RWPE2 (cell line): Measurements from ENCODE around the gene PARL.

Experiments
- ATAC-seq: fragments of 200-7000 bp; cut with Tn5 transposase; 3 replicates; pipeline ENCODE4 v1.9.1; 2021; ENCODE audit warnings: low read depth
- DNase-seq: peaks from one replicate; pipeline ENCODE4 v3.0.0-alpha.2; 2020; ENCODE audit warnings: low spot score
- H3K27ac ChIP-seq: fragments of 450-650 bp; 2 replicates; pipeline ENCODE4 v1.5.1; 2017; ENCODE audit warnings: mild to moderate bottlenecking; ENCODE audit not compliant: poor library complexity, severe bottlenecking
- H3K27me3 ChIP-seq: fragments of 250-450 bp; sonication (Bioruptor Pico); 2 replicates; pipeline ENCODE4 v1.5.1; 2021; ENCODE audit warnings: mild to moderate bottlenecking, moderate library complexity; ENCODE audit not compliant: insufficient read depth, poor library complexity, severe bottlenecking
- H3K36me3 ChIP-seq: fragments of 250-450 bp; sonication (Bioruptor Pico); 2 replicates; pipeline ENCODE4 v1.5.1; 2020; ENCODE audit warnings: low read depth, mild to moderate bottlenecking, moderate library complexity
- H3K4me1 ChIP-seq: fragments of 250-450 bp; sonication (Bioruptor Pico); 2 replicates; pipeline ENCODE4 v1.5.1; 2021; ENCODE audit warnings: mild to moderate bottlenecking, moderate library complexity; ENCODE audit not compliant: insufficient read depth, poor library complexity, severe bottlenecking
- H3K4me3 ChIP-seq: fragments of 250-450 bp; sonication (Bioruptor Pico); 2 replicates; pipeline ENCODE4 v1.5.1; 2021; ENCODE audit warnings: mild to moderate bottlenecking, moderate library complexity; ENCODE audit not compliant: severe bottlenecking
- H3K9me3 ChIP-seq: fragments of 250-450 bp; sonication (Bioruptor Pico); 2 replicates; pipeline ENCODE4 v1.5.1; 2021; ENCODE audit warnings: mild to moderate bottlenecking, moderate library complexity; ENCODE audit not compliant: severe bottlenecking
- TF ChIP-seq, protein P1 (sequence below): fragments of 450-650 bp; IDR thresholded peaks from one replicate; pipeline ENCODE4 v1.5.1; 2017; ENCODE audit warnings: mild to moderate bottlenecking, moderate library complexity; ENCODE audit not compliant: poor library complexity, severe bottlenecking

Gene PARL

DNA sequence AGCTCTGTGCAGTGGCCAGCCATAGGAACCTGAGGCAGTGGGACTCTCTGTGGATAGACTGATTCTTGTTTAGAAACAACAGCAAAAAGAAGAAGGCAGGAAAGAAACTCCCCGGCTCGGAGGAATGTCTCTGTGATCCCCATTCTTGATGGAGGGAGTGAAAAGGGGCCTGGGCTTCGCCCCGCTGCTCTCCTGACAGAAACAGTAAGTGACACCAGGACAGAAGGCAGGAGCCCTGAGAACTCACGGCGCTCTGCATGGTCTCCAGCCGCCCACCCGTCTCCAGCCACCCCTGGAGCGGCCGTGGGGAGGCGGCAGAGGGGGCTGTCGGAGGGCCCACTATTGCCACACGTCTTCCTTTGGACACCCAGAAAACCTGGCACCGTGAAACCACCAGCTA, 35.7 kb upstream of the PARL start:
- TF ChIP-seq, protein P1, sequence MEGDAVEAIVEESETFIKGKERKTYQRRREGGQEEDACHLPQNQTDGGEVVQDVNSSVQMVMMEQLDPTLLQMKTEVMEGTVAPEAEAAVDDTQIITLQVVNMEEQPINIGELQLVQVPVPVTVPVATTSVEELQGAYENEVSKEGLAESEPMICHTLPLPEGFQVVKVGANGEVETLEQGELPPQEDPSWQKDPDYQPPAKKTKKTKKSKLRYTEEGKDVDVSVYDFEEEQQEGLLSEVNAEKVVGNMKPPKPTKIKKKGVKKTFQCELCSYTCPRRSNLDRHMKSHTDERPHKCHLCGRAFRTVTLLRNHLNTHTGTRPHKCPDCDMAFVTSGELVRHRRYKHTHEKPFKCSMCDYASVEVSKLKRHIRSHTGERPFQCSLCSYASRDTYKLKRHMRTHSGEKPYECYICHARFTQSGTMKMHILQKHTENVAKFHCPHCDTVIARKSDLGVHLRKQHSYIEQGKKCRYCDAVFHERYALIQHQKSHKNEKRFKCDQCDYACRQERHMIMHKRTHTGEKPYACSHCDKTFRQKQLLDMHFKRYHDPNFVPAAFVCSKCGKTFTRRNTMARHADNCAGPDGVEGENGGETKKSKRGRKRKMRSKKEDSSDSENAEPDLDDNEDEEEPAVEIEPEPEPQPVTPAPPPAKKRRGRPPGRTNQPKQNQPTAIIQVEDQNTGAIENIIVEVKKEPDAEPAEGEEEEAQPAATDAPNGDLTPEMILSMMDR = no peak
- H3K4me3 ChIP-seq = no peak overlapping the region
- H3K27me3 ChIP-seq = no peaks in the 10 kb centered on the region
- DNase-seq (no peak), ATAC-seq (no peak)
- no peaks in the 10 kb centered on the region for H3K9me3 ChIP-seq
- H3K4me1 ChIP-seq = peaks cover 19% of the 10 kb centered on the region
- H3K36me3 ChIP-seq = peaks cover 24% of the 10 kb centered on the region
- H3K27ac ChIP-seq = no peak overlapping the region

DNA sequence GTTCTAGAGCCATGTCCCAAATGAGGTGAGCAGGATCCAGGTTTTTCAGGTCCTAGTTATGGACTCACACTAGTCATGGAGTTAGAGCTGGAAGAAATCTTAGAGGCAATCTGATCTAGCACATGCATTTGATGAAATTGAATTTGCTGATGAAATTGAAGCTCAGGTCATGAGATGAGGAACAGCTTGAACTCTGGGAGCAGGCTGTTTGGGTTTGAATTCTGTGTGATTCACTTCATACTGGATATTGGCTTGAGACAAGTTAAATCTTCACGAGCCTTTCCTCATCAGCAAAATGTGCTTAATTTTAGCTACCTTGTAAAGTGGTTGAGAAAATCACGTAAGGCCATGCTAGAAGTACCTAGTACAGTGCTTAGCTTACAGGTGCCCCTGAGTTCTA, 33.5 kb upstream of the PARL start:
- Histone ChIP-seq H3K27me3 (no peaks in the 10 kb centered on the region), H3K4me3 (no peak overlapping the region), H3K9me3 (no peaks in the 10 kb centered on the region), H3K36me3 (peaks cover 12% of the 10 kb centered on the region), H3K4me1 (peaks cover 8% of the 10 kb centered on the region), H3K27ac (no peak overlapping the region)
- no peak for ATAC-seq
- TF ChIP-seq, protein P1 = no peak
- DNase-seq = no peak

DNA sequence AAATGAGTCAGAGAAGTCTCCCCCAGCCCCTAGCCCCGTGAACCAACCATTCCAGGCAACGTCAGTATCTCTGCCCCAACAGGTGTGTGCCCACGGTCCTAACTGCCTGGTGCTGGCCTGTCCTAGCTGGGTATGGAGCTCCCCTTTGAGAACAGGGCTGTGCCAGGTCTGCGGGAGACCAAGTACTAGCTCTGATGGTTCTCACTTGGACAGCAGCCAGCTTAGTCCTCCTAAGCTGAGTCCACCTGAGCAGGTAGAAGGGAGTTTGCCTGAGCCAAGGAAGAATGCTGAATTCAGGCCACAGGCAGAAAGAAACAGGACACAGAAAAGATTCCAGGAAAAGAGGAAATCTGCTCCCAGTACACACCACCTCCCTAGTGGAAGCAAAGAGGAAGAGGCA, 33.1 kb upstream of the PARL start:
- TF ChIP-seq, protein P1 = no peak
- peaks cover 8% of the 10 kb centered on the region for H3K4me1 ChIP-seq
- H3K4me3 ChIP-seq = no peak overlapping the region
- ATAC-seq (no peak), DNase-seq (no peak)
- H3K9me3 ChIP-seq = no peaks in the 10 kb centered on the region
- no peaks in the 10 kb centered on the region for H3K27me3 ChIP-seq
- H3K36me3 ChIP-seq = peaks cover 10% of the 10 kb centered on the region
- no peak overlapping the region for H3K27ac ChIP-seq

DNA sequence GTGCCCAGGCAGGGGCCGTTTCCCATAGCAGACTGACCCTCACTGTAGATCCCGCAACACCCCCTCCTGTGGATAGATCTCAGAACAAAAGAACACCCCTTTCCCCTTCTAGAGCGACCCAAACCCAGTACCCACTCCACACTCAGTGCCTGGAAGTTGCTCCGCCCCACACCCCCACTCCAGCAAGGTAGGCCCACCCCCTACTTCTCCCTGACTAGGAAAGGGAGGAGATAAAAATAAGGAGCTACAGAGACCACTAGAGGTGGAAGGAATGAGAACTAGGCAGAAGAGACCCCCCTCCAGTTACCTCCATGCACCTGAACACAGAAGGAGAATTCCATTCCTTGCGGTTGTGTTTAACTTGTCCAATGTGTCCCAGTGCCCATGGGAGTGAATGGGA, 30.2 kb upstream of the PARL start:
- Histone ChIP-seq H3K27me3 (no peaks in the 10 kb centered on the region), H3K9me3 (no peaks in the 10 kb centered on the region), H3K27ac (peak overlapping the region; percentile 9), H3K4me1 (peaks cover 8% of the 10 kb centered on the region), H3K36me3 (no peaks in the 10 kb centered on the region), H3K4me3 (no peak overlapping the region)
- DNase-seq (no peak), ATAC-seq (no peak)
- TF ChIP-seq, protein P1 = no peak

DNA sequence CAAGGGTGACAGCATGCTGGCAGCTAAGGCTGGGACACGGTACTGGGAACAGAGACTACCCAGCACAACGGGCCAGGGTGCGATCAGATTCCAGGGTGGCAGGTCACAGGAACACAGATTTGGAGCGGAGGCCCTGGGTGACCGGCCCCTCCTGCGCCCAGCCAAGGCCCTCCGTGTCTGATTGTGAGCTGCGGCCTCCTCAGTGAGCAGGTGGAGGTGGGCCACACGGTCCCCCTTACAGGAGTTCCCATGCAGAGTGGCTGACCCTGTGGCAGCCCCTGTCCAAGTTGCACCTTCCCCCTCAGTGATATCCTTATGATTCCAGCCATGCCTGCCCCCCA, 28.9 kb upstream of the PARL start:
- no peak for DNase-seq
- no peaks in the 10 kb centered on the region for H3K9me3 ChIP-seq
- H3K27ac ChIP-seq = no peak overlapping the region
- no peaks in the 10 kb centered on the region for H3K27me3 ChIP-seq
- H3K4me1 ChIP-seq = peaks cover 8% of the 10 kb centered on the region
- ATAC-seq = no peak
- no peak overlapping the region for H3K4me3 ChIP-seq
- H3K36me3 ChIP-seq = no peaks in the 10 kb centered on the region
- TF ChIP-seq, protein P1 = no peak
